ENCODE data around the gene IPPK.

IPPK gene

GRCh38 chr9:92656537-92656925 is 13.4 kb downstream of the IPPK start:
- DNase-seq = no peak

- no peak for DNase-seq
Observed at GRCh38 chr9:92655896-92656536, 13.9 kb downstream of the IPPK start.

- no peak for DNase-seq
Observed at GRCh38 chr9:92655366-92655765, 14.6 kb downstream of the IPPK start.

GRCh38 chr9:92654481-92655301 is 15.2 kb downstream of the IPPK start:
- DNase-seq = no peak

- no peak for DNase-seq
Observed at GRCh38 chr9:92652461-92652860, 17.5 kb downstream of the IPPK start.

- no peak for DNase-seq
Observed at GRCh38 chr9:92650839-92651621, 18.9 kb downstream of the IPPK start.

- no peak for DNase-seq
Observed at GRCh38 chr9:92650296-92650695, 19.6 kb downstream of the IPPK start.

- no peak for DNase-seq
Observed at GRCh38 chr9:92649007-92649406, 20.9 kb downstream of the IPPK start.

GRCh38 chr9:92648474-92648971 is 21.4 kb downstream of the IPPK start:
- no peak for DNase-seq

GRCh38 chr9:92647671-92648473 is 22.1 kb downstream of the IPPK start:
- no peak for DNase-seq

GRCh38 chr9:92645041-92645440 is 24.9 kb downstream of the IPPK start:
- no peak for DNase-seq

GRCh38 chr9:92644278-92644677 is 25.7 kb downstream of the IPPK start:
- no peak for DNase-seq

- no peak for DNase-seq
Observed at GRCh38 chr9:92642564-92642963, 27.4 kb downstream of the IPPK start.

GRCh38 chr9:92642041-92642451 is 27.9 kb downstream of the IPPK start:
- no peak for DNase-seq

- no peak for DNase-seq
Observed at GRCh38 chr9:92641092-92641809, 28.7 kb downstream of the IPPK start.

GRCh38 chr9:92640398-92641091 is 29.4 kb downstream of the IPPK start:
- no peak for DNase-seq

- DNase-seq = no peak
Observed at GRCh38 chr9:92639791-92640271, 30.1 kb downstream of the IPPK start.

- no peak for DNase-seq
Observed at GRCh38 chr9:92639124-92639523, 30.8 kb downstream of the IPPK start.

GRCh38 chr9:92638621-92639101 is 31.3 kb downstream of the IPPK start:
- no peak for DNase-seq

- no peak for DNase-seq
Observed at GRCh38 chr9:92637886-92638620, 31.9 kb downstream of the IPPK start.
